IMR-90 (cell line): ENCODE data around the gene ARHGAP28. TPM values are rescaled to one million over a fixed set of nuclear protein-coding genes. Genes with fewer than 3 reads are reported as not detected.

Source experiments
- ATAC-seq: fragments of 200-7000 bp; cut with Tn5 transposase; 2 replicates; pipeline ENCODE4 v1.9.1; 2020; ENCODE audit warnings: low read depth, mild to moderate bottlenecking, moderate library complexity
- BruUV-seq: library from RNA; stranded (reverse); fragments of 400-500 nt; replicated peaks from 2 replicates; lab custom pipeline; 2021; lab: Mats Ljungman, UMichigan
- CTCF ChIA-PET: fragments of 300-600 bp; formaldehyde crosslinking; extraction: SDS; loops from one replicate; lab custom pipeline; 2021; ENCODE audit warnings: antibody characterized with exemption; lab: Yijun Ruan, JAX
- POLR2A ChIA-PET: fragments of 300-600 bp; sonication (Branson Sonifier 250); formaldehyde crosslinking; loops from one replicate; lab custom pipeline; 2022; ENCODE audit warnings: antibody characterized with exemption; ENCODE audit not compliant: unreplicated experiment; lab: Charles Lee
- DNase-seq: peaks from one replicate; pipeline ENCODE4 v3.0.0; 2013
- H2AFZ ChIP-seq: replicated peaks from 2 replicates; pipeline ENCODE3; 2013; ENCODE audit warnings: low read length, mild to moderate bottlenecking; ENCODE audit not compliant: poor library complexity
- H2AK5ac ChIP-seq: 2 replicates; pipeline ENCODE4 v1.6.1; 2013; ENCODE audit warnings: low read depth, low read length, inconsistent platforms
- H2AK9ac ChIP-seq: replicated peaks from 2 replicates; pipeline ENCODE3; 2013; ENCODE audit warnings: mild to moderate bottlenecking, low read depth, low read length, moderate library complexity; ENCODE audit not compliant: poor library complexity
- H2BK120ac ChIP-seq: 2 replicates; pipeline ENCODE4 v1.6.1; 2013; ENCODE audit warnings: low read depth, low read length, inconsistent platforms
- H2BK15ac ChIP-seq: 3 replicates; pipeline ENCODE4 v1.6.1; 2013; ENCODE audit warnings: low read depth, low read length, inconsistent platforms
- H2BK20ac ChIP-seq: 2 replicates; pipeline ENCODE4 v1.6.1; 2013; ENCODE audit warnings: low read depth, mild to moderate bottlenecking, inconsistent platforms, low read length, moderate library complexity
- H2BK5ac ChIP-seq: 2 replicates; pipeline ENCODE4 v1.6.1; 2013; ENCODE audit warnings: mild to moderate bottlenecking, low read depth, low read length, inconsistent platforms; ENCODE audit not compliant: poor library complexity, severe bottlenecking
- H3K14ac ChIP-seq: replicated peaks from 2 replicates; pipeline ENCODE4 v1.6.1; 2013; ENCODE audit warnings: low read depth, low read length, inconsistent platforms
- H3K18ac ChIP-seq: 2 replicates; pipeline ENCODE4 v1.6.1; 2013; ENCODE audit warnings: low read depth, low read length, control low read depth
- H3K23ac ChIP-seq: 2 replicates; pipeline ENCODE4 v1.6.1; 2013; ENCODE audit warnings: low read depth, low read length, inconsistent platforms
- H3K27ac ChIP-seq: 2 replicates; pipeline ENCODE4 v1.5.1; 2013; ENCODE audit warnings: mild to moderate bottlenecking, control low read depth, low read length; ENCODE audit not compliant: insufficient read depth
- H3K27me3 ChIP-seq: 2 replicates; pipeline ENCODE4 v1.6.1; 2013; ENCODE audit warnings: low read length; ENCODE audit not compliant: control insufficient read depth, insufficient read depth
- H3K36me3 ChIP-seq: 2 replicates; pipeline ENCODE4 v1.6.1; 2013; ENCODE audit warnings: low read length, mixed read lengths; ENCODE audit not compliant: control insufficient read depth, insufficient read depth
- H3K4ac ChIP-seq: 2 replicates; pipeline ENCODE4 v1.6.1; 2013; ENCODE audit warnings: low read depth, low read length, inconsistent platforms
- H3K4me1 ChIP-seq: 2 replicates; pipeline ENCODE4 v1.6.1; 2013; ENCODE audit warnings: low read length, mixed read lengths; ENCODE audit not compliant: control insufficient read depth, insufficient read depth
- H3K4me2 ChIP-seq: 2 replicates; pipeline ENCODE4 v1.6.1; 2013; ENCODE audit warnings: low read depth, mild to moderate bottlenecking, control low read depth, low read length, moderate library complexity
- H3K4me3 ChIP-seq: 2 replicates; pipeline ENCODE4 v1.5.1; 2013; ENCODE audit warnings: low read depth, mild to moderate bottlenecking, control low read depth, low read length, moderate library complexity; ENCODE audit not compliant: insufficient read depth
- H3K56ac ChIP-seq: 2 replicates; pipeline ENCODE4 v1.6.1; 2013; ENCODE audit warnings: low read length, inconsistent platforms; ENCODE audit not compliant: insufficient read depth; ENCODE audit errors: extremely low read depth
- H3K79me1 ChIP-seq, 2 experiments: 2 replicates each; pipeline ENCODE4 v1.6.1; 2013; ENCODE audit warnings: low read length in 2 of 2, inconsistent platforms in 1 of 2, low read depth in 1 of 2
- H3K9ac ChIP-seq: 2 replicates; pipeline ENCODE4 v1.6.1; 2013; ENCODE audit warnings: low read depth, low read length, control low read depth
- H3K9me1 ChIP-seq: 2 replicates; pipeline ENCODE4 v1.6.1; 2013; ENCODE audit warnings: low read length, inconsistent platforms; ENCODE audit not compliant: insufficient read depth
- H3K9me3 ChIP-seq: 2 replicates; pipeline ENCODE4 v1.6.1; 2013; ENCODE audit warnings: low read length; ENCODE audit not compliant: control insufficient read depth, insufficient read depth
- H4K20me1 ChIP-seq: 2 replicates; pipeline ENCODE4 v1.6.1; 2013; ENCODE audit warnings: low read length, inconsistent platforms; ENCODE audit not compliant: insufficient read depth
- H4K5ac ChIP-seq: 2 replicates; pipeline ENCODE4 v1.6.1; 2013; ENCODE audit warnings: mild to moderate bottlenecking, low read depth, low read length, control low read depth
- H4K8ac ChIP-seq, 2 experiments: 2 replicates each; pipeline ENCODE4 v1.6.1; 2013; ENCODE audit warnings: low read depth in 2 of 2, low read length in 2 of 2, control low read depth in 1 of 2, inconsistent platforms in 1 of 2
- H4K91ac ChIP-seq: 2 replicates; pipeline ENCODE4 v1.6.1; 2013; ENCODE audit warnings: low read depth, low read length, inconsistent platforms; ENCODE audit not compliant: insufficient read depth
- BHLHE40 ChIP-seq: fragments of 150-350 bp; IDR thresholded peaks from 2 replicates; pipeline ENCODE4 v1.6.1; 2016; ENCODE audit warnings: mild to moderate bottlenecking, low read depth, low read length
- CEBPB ChIP-seq: IDR thresholded peaks from 2 replicates; pipeline ENCODE4 v1.6.1; 2012; ENCODE audit warnings: low read depth, low read length, improper control_type of control experiment
- CHD1 ChIP-seq: IDR thresholded peaks from 2 replicates; pipeline ENCODE4 v1.6.1; 2012; ENCODE audit warnings: low read depth, low read length, improper control_type of control experiment
- FOS ChIP-seq: fragments of 150-350 bp; IDR thresholded peaks from 2 replicates; pipeline ENCODE4 v1.6.1; 2016; ENCODE audit warnings: low read depth, low read length
- MAFK ChIP-seq: IDR thresholded peaks from 2 replicates; pipeline ENCODE4 v1.6.1; 2012; ENCODE audit warnings: low read depth, low read length, improper control_type of control experiment
- MAZ ChIP-seq: IDR thresholded peaks from 2 replicates; pipeline ENCODE4 v1.6.1; 2012; ENCODE audit warnings: low read depth, mild to moderate bottlenecking, low read length, improper control_type of control experiment, moderate library complexity, borderline replicate concordance
- MXI1 ChIP-seq: IDR thresholded peaks from 2 replicates; pipeline ENCODE4 v1.6.1; 2012; ENCODE audit warnings: low read depth, mild to moderate bottlenecking, low read length, moderate library complexity, borderline replicate concordance
- NFE2L2 ChIP-seq: fragments of 150-350 bp; IDR thresholded peaks from 2 replicates; pipeline ENCODE4 v1.6.1; 2016; ENCODE audit warnings: low read depth, mild to moderate bottlenecking, low read length
- POLR2A ChIP-seq: IDR thresholded peaks from 2 replicates; pipeline ENCODE4 v1.6.1; 2012; ENCODE audit warnings: mild to moderate bottlenecking, low read depth, low read length
- RAD21 ChIP-seq: IDR thresholded peaks from 2 replicates; pipeline ENCODE4 v1.6.1; 2012; ENCODE audit warnings: low read length, improper control_type of control experiment
- RCOR1 ChIP-seq: IDR thresholded peaks from 2 replicates; pipeline ENCODE4 v1.6.1; 2012; ENCODE audit warnings: mild to moderate bottlenecking, low read length, improper control_type of control experiment; ENCODE audit not compliant: insufficient replicate concordance
- RFX5 ChIP-seq: IDR thresholded peaks from 2 replicates; pipeline ENCODE4 v1.8.0; 2012; ENCODE audit warnings: low read depth, mild to moderate bottlenecking, low read length, moderate library complexity
- SMC3 ChIP-seq: fragments of 150-350 bp; IDR thresholded peaks from 2 replicates; pipeline ENCODE4 v1.6.1; 2016; ENCODE audit warnings: low read depth, mild to moderate bottlenecking, antibody characterized with exemption, low read length, moderate library complexity
- WGBS, 2 experiments: methylation state at CpG; one replicate each; pipeline versions ENCODE4 v1.1.5 to v1.1.7; 2013; ENCODE audit warnings: missing lambda C conversion rate in 2 of 2; ENCODE audit not compliant: insufficient read length in 1 of 2; ENCODE audit errors: extremely low coverage in 2 of 2; 5-methylcytosine and 5-hydroxymethylcytosine counted together
- dilution Hi-C: fragments of 300-500 bp; cut with HindIII; formaldehyde crosslinking; loops from one replicate; pipeline ENCODE4 v1.14.3; 2018; ENCODE audit warnings: low sequenced_read_pairs; ENCODE audit not compliant: unreplicated experiment
- in situ Hi-C: fragments of 300-500 bp; cut with MboI; formaldehyde crosslinking; loops from 3 replicates; pipeline ENCODE4 v1.14.3; 2019; ENCODE audit warnings: low sequenced_read_pairs, inconsistent platforms, mixed read lengths
- intact Hi-C: fragments of 100-400 bp; cut with micrococcal nuclease; formaldehyde crosslinking; loops from 2 replicates; pipeline ENCODE4 v1.10.0; 2022
- polyA plus RNA-seq, 3 experiments: library from polyadenylated mRNA; depleted of rRNA; stranded (reverse); fragments of >200 nt; gene quantifications; 2 replicates each; pipeline ENCODE4 v1.2.3, GENCODE V29; 2012; ENCODE audit warnings: low replicate concordance in 1 of 3
- total RNA-seq: library from RNA; depleted of rRNA; stranded (reverse); fragments of >200 nt; gene quantifications from 2 replicates; pipeline ENCODE4 v1.2.3, GENCODE V29; 2012
- TF ChIP-seq, protein P1 (sequence below): fragments of 150-350 bp; IDR thresholded peaks from 2 replicates; pipeline ENCODE4 v1.6.1; 2017; ENCODE audit warnings: mild to moderate bottlenecking, antibody characterized with exemption, low read length, low read depth
- TF ChIP-seq, protein P2 (sequence below): fragments of 150-350 bp; IDR thresholded peaks from 2 replicates; pipeline ENCODE4 v1.6.1; 2016; ENCODE audit warnings: low read depth, mild to moderate bottlenecking, low read length, moderate library complexity, borderline replicate concordance
- TF ChIP-seq, protein P3 (sequence below): conservative IDR thresholded peaks from 2 replicates; pipeline ENCODE4 v1.5.1; 2012; ENCODE audit warnings: mild to moderate bottlenecking, low read depth, low read length, improper control_type of control experiment

The ARHGAP28 gene
- total and polyA plus RNA-seq, 2 of the 4 experiments (the other 2 are of a cell fraction): 1.8 to 3.8 TPM

DNA sequence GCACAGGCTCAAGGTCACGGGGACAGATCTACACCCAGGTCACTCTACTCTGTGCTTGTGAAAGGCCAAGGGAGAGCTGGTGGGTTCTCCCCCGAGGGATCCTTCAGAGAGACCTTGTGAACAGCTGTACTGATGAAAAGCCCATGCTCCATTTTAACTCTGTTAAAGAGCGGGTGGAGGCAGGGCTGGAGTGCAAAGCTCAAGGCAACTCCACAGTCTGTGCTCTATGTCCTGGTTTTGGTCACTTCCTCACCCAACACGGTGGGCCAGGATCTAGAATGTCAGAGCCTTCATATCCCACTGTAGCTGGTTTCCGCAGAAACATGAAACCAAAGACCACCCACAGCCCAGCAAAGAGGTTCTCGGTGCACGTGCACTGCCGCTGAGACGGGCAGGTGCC, 210.9 kb downstream of the ARHGAP28 start:
- ChIA-PET POLR2A (no interaction called here), CTCF (no interaction called here)
- H3K36me3 ChIP-seq: peaks cover 9% of the 10 kb centered on the region
- no peak overlapping the region for H3K4me2 ChIP-seq
- no peak overlapping the region for H4K8ac ChIP-seq
- WGBS, 2 experiments: 87% methylated on average over 3 of the region's 9 CpGs; no CpG with 5 or more reads in 1 of the 2 experiments
- no peak overlapping the region for H3K4ac ChIP-seq
- no peak overlapping the region for H3K4me3 ChIP-seq
- no peaks in the 10 kb centered on the region for H4K20me1 ChIP-seq
- in situ Hi-C loops: no loop called here
- no peak overlapping the region for H2AFZ ChIP-seq
- TF ChIP-seq CEBPB (no peak), RAD21 (no peak), RCOR1 (no peak), MAFK (no peak), CHD1 (no peak), FOS (no peak), POLR2A (no peak), MXI1 (no peak), NFE2L2 (no peak), MAZ (no peak), SMC3 (no peak), BHLHE40 (no peak), RFX5 (no peak)
- TF ChIP-seq, protein P1, sequence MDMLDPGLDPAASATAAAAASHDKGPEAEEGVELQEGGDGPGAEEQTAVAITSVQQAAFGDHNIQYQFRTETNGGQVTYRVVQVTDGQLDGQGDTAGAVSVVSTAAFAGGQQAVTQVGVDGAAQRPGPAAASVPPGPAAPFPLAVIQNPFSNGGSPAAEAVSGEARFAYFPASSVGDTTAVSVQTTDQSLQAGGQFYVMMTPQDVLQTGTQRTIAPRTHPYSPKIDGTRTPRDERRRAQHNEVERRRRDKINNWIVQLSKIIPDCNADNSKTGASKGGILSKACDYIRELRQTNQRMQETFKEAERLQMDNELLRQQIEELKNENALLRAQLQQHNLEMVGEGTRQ: no peak
- TF ChIP-seq, protein P2, sequence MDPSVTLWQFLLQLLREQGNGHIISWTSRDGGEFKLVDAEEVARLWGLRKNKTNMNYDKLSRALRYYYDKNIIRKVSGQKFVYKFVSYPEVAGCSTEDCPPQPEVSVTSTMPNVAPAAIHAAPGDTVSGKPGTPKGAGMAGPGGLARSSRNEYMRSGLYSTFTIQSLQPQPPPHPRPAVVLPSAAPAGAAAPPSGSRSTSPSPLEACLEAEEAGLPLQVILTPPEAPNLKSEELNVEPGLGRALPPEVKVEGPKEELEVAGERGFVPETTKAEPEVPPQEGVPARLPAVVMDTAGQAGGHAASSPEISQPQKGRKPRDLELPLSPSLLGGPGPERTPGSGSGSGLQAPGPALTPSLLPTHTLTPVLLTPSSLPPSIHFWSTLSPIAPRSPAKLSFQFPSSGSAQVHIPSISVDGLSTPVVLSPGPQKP: no peak
- TF ChIP-seq, protein P3, sequence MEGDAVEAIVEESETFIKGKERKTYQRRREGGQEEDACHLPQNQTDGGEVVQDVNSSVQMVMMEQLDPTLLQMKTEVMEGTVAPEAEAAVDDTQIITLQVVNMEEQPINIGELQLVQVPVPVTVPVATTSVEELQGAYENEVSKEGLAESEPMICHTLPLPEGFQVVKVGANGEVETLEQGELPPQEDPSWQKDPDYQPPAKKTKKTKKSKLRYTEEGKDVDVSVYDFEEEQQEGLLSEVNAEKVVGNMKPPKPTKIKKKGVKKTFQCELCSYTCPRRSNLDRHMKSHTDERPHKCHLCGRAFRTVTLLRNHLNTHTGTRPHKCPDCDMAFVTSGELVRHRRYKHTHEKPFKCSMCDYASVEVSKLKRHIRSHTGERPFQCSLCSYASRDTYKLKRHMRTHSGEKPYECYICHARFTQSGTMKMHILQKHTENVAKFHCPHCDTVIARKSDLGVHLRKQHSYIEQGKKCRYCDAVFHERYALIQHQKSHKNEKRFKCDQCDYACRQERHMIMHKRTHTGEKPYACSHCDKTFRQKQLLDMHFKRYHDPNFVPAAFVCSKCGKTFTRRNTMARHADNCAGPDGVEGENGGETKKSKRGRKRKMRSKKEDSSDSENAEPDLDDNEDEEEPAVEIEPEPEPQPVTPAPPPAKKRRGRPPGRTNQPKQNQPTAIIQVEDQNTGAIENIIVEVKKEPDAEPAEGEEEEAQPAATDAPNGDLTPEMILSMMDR: no peak
- dilution Hi-C loops: no loop called here
- intact Hi-C loops: no loop called here
- H2AK9ac ChIP-seq: no peak overlapping the region
- H3K4me1 ChIP-seq: no peaks in the 10 kb centered on the region
- no peak overlapping the region for H3K9ac ChIP-seq
- H2AK5ac ChIP-seq: no peak overlapping the region
- DNase-seq: no peak
- H2BK20ac ChIP-seq: no peak overlapping the region
- no peak overlapping the region for H3K56ac ChIP-seq
- no peaks in the 10 kb centered on the region for H3K9me3 ChIP-seq
- no peaks in the 10 kb centered on the region for H3K79me1 ChIP-seq
- no peak for ATAC-seq
- no peak overlapping the region for H3K27ac ChIP-seq
- no peak overlapping the region for H4K91ac ChIP-seq
- H3K18ac ChIP-seq: no peak overlapping the region
- H4K5ac ChIP-seq: no peak overlapping the region
- peaks cover 3% of the 10 kb centered on the region; the same call in 1 of the 2 replicates for H3K9me1 ChIP-seq
- no peak overlapping the region for H2BK15ac ChIP-seq
- no peak overlapping the region for H3K14ac ChIP-seq
- no peak overlapping the region for H2BK5ac ChIP-seq
- H3K27me3 ChIP-seq: no peaks in the 10 kb centered on the region
- BruUV-seq: no TSS peak
- no peak overlapping the region for H3K23ac ChIP-seq
- no peak overlapping the region for H2BK120ac ChIP-seq
